ENCODE measurements around the gene ABCA13. TPM values are rescaled to one million over a fixed set of nuclear protein-coding genes. Genes with fewer than 3 reads are reported as not detected.

The ABCA13 gene
- total RNA-seq, 1 donor from 2014 or later: not detected

DNA sequence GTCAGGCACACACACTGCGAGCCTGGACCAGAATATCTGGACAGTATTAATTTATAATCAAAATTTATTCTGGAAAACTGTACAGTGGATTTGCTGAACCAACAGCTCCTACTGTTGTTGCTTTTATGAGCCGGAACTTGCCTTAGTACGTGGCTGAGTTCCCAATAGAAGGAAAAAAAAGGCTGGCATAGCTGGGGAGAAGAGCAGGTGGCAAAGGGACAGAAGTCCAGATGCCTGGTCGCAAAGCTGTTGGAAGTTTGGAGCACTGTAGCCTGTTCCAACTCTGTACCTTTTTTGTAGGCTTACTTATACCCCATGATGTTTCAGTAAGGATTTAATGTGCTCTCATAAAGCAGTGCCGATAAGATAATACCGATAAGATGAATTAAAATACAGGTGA is 333.8 kb downstream of the ABCA13 start:
- Histone ChIP-seq H3K27ac (replicated peaks) (no peak overlapping the region), H3K4me3 (no peak overlapping the region), H3K27me3 (ENCODE audit: low read depth) (no peaks in the 10 kb centered on the region), H3K36me3 (no peaks in the 10 kb centered on the region), H3K4me1 (no peaks in the 10 kb centered on the region), H3K9me3 (replicated peaks) (no peaks in the 10 kb centered on the region)
- intact Hi-C loops (cut with micrococcal nuclease): no loop called here
- TF ChIP-seq, protein P1, sequence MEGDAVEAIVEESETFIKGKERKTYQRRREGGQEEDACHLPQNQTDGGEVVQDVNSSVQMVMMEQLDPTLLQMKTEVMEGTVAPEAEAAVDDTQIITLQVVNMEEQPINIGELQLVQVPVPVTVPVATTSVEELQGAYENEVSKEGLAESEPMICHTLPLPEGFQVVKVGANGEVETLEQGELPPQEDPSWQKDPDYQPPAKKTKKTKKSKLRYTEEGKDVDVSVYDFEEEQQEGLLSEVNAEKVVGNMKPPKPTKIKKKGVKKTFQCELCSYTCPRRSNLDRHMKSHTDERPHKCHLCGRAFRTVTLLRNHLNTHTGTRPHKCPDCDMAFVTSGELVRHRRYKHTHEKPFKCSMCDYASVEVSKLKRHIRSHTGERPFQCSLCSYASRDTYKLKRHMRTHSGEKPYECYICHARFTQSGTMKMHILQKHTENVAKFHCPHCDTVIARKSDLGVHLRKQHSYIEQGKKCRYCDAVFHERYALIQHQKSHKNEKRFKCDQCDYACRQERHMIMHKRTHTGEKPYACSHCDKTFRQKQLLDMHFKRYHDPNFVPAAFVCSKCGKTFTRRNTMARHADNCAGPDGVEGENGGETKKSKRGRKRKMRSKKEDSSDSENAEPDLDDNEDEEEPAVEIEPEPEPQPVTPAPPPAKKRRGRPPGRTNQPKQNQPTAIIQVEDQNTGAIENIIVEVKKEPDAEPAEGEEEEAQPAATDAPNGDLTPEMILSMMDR (IDR thresholded peaks at IDR 0.05; ENCODE audit: borderline replicate concordance): no peak
- DNase-seq: no peak

DNA sequence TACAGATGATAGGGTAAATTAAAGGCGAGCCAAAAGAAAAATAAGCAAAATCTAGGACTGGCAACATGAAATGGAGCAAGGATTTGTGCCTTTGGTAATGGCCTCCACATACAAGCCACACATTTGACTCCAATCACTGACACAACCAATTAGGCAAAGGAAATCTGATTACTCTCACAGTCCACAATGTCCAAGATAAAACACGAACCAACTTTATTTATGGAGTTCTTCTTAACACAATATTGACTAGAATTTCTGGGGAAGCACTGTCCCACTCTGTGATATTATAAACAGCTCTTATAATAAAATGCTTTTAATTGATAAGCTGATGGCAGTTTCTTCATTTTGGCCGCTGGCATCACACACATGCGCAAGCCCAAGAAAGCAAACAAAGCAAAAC is 334.2 kb downstream of the ABCA13 start:
- Histone ChIP-seq H3K27me3 (ENCODE audit: low read depth) (no peaks in the 10 kb centered on the region), H3K36me3 (no peaks in the 10 kb centered on the region), H3K4me3 (no peak overlapping the region), H3K27ac (replicated peaks) (no peak overlapping the region), H3K4me1 (no peaks in the 10 kb centered on the region), H3K9me3 (replicated peaks) (no peaks in the 10 kb centered on the region)
- intact Hi-C loops (cut with micrococcal nuclease): no loop called here
- no peak for DNase-seq
- TF ChIP-seq, protein P1 (IDR thresholded peaks at IDR 0.05; ENCODE audit: borderline replicate concordance): no peak

DNA sequence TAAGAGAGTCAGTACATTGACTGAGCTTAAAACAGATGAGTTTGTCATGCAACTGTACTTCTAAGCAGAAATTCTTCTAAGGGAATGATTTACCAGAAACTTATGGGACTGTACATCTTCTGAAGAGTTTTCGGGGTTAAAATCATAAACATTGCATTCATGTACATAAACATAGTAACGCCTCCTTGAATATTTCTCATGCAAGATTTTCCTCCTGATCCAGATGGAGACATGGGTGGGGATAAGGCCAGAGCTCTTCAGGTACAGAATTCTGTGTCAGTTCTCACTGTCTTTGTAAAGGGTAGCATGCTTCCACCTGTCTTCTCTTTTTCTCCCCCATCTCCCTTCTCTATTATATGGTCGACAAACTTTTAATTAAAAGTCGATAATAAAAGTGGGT is 335.3 kb downstream of the ABCA13 start:
- intact Hi-C loops (cut with micrococcal nuclease): no loop called here
- TF ChIP-seq, protein P1 (IDR thresholded peaks at IDR 0.05; ENCODE audit: borderline replicate concordance): no peak
- no peaks in the 10 kb centered on the region for H3K4me1 ChIP-seq

DNA sequence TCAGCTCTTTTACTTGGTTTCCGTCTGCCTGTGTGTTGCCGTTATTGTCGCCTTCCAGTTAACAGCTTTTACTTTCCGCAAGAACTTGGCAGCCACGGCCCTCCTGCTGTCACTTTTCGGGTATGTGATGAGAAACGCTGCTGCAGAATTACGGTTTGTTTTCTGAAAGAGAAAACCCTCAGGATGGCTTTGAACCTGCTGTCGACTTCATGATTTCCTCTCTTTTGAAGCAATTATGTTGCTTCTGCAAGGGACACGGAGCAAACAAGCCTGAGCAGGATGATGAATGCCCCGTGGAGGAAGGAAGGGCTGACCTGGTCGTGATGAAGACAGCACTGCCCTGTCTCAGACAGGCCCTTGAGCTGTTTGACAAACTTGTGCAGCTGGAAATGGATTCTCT is 339.8 kb downstream of the ABCA13 start:
- TF ChIP-seq, protein P1 (IDR thresholded peaks at IDR 0.05; ENCODE audit: borderline replicate concordance): no peak
- DNase-seq: no peak
- intact Hi-C loops (cut with micrococcal nuclease): no loop called here

More for the DNA sequence above, 335.3 kb downstream of the ABCA13 start:
- Histone ChIP-seq H3K36me3 (no peaks in the 10 kb centered on the region), H3K27ac (replicated peaks) (no peak overlapping the region), H3K4me3 (no peak overlapping the region), H3K9me3 (replicated peaks) (no peaks in the 10 kb centered on the region), H3K27me3 (ENCODE audit: low read depth) (no peaks in the 10 kb centered on the region)
- DNase-seq: no peak

DNA sequence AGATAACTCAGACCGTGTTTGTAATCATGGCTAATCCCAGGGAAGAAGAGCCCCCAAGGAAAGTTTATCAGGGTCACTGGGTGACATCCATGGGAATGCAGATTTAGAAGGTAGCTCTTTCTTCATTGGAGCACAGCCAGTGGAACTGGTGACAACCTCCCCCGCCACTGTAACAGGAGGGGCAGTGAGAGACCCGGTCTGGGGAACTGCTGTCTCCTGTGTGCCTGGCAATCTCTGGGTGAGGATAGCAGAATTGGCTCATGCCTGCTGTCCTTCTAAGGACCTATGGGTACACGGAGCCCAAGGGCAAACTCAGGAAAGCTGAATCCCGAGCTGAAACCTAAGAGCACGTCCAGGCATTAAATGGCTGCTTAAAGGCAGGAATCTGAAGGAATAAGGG is 341.6 kb downstream of the ABCA13 start:
- TF ChIP-seq, protein P1 (IDR thresholded peaks at IDR 0.05; ENCODE audit: borderline replicate concordance): no peak
- H3K9me3 ChIP-seq (replicated peaks): no peaks in the 10 kb centered on the region
- H3K4me1 ChIP-seq: no peaks in the 10 kb centered on the region
- DNase-seq: no peak
- H3K27me3 ChIP-seq (ENCODE audit: low read depth): peaks cover 6% of the 10 kb centered on the region
- intact Hi-C loops (cut with micrococcal nuclease): no loop called here
- H3K27ac ChIP-seq (replicated peaks): no peak overlapping the region
- no peak overlapping the region for H3K4me3 ChIP-seq
- H3K36me3 ChIP-seq: no peaks in the 10 kb centered on the region

More for the DNA sequence above, 339.8 kb downstream of the ABCA13 start:
- no peak overlapping the region for H3K4me3 ChIP-seq
- no peaks in the 10 kb centered on the region for H3K4me1 ChIP-seq
- H3K36me3 ChIP-seq: no peaks in the 10 kb centered on the region
- no peak overlapping the region for H3K27ac ChIP-seq (replicated peaks)
- no peaks in the 10 kb centered on the region for H3K9me3 ChIP-seq (replicated peaks)
- peaks cover 6% of the 10 kb centered on the region for H3K27me3 ChIP-seq (ENCODE audit: low read depth)

DNA sequence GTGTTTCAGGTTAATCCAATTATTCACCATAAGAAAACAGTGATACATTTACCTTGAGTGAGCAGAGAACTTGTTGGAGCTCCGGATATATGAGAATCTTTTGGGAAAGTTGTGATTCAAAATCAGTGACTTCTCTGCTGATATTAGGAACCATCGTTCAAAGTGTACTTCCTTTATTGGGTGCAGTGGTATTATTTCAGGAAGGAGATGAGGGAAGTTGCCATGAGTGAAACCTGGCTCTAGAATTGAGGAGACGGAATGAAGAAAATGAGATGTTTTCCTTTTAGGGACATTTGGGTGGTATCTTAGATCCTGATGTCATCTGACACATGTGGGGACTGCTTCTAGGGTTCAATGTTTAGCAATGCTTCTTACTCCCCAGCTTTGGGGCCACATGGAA is 343.9 kb downstream of the ABCA13 start:
- peaks cover 6% of the 10 kb centered on the region for H3K27me3 ChIP-seq (ENCODE audit: low read depth)
- TF ChIP-seq, protein P1 (IDR thresholded peaks at IDR 0.05; ENCODE audit: borderline replicate concordance): no peak
- H3K36me3 ChIP-seq: no peaks in the 10 kb centered on the region
- H3K4me3 ChIP-seq: no peak overlapping the region
- no peak for DNase-seq
- no peaks in the 10 kb centered on the region for H3K4me1 ChIP-seq
- no peak overlapping the region for H3K27ac ChIP-seq (replicated peaks)
- intact Hi-C loops (cut with micrococcal nuclease): no loop called here
- H3K9me3 ChIP-seq (replicated peaks): no peaks in the 10 kb centered on the region

All from left ventricle myocardium inferior (tissue), 1 donor.